Panc1 (cell line): ENCODE results near the gene GP9. TPM values are rescaled to one million over a fixed set of nuclear protein-coding genes. Genes with fewer than 3 reads are reported as not detected.

Source experiments
- ATAC-seq: fragments of 200-7000 bp; cut with Tn5 transposase; 2 replicates; pipeline ENCODE4 v1.9.1; 2020; ENCODE audit warnings: mild to moderate bottlenecking, moderate library complexity
- BruUV-seq: library from RNA; stranded (reverse); fragments of 400-500 nt; replicated peaks from 2 replicates; lab custom pipeline; 2021; lab: Mats Ljungman, UMichigan
- CTCF ChIA-PET: fragments of 300-600 bp; sonication (Branson Sonifier 250); formaldehyde crosslinking; loops from one replicate; lab custom pipeline; 2022; ENCODE audit warnings: antibody characterized with exemption; lab: Charles Lee
- POLR2A ChIA-PET: fragments of 300-600 bp; sonication (Branson Sonifier 250); formaldehyde crosslinking; loops from one replicate; lab custom pipeline; 2022; ENCODE audit warnings: antibody characterized with exemption; lab: Charles Lee
- DNase-seq: peaks from one replicate; pipeline ENCODE4 v3.0.0-alpha.2; 2010; ENCODE audit warnings: low read depth, low spot score
- H3K27ac ChIP-seq: 2 replicates; pipeline ENCODE4 v1.5.1; 2011; ENCODE audit warnings: mild to moderate bottlenecking, low read length, inconsistent platforms
- H3K27me3 ChIP-seq: fragments of 200-500 bp; sonication (Bioruptor generic); 2 replicates; pipeline ENCODE4 v1.6.0; 2014; ENCODE audit warnings: low read length, inconsistent platforms; ENCODE audit not compliant: control insufficient read depth, insufficient read depth
- H3K36me3 ChIP-seq: fragments of 200-500 bp; sonication (Bioruptor generic); 2 replicates; pipeline ENCODE4 v1.5.1; 2014; ENCODE audit warnings: inconsistent platforms, mild to moderate bottlenecking, low read length, moderate library complexity; ENCODE audit not compliant: control insufficient read depth, insufficient read depth
- H3K4me1 ChIP-seq: 2 replicates; pipeline ENCODE4 v1.5.1; 2011; ENCODE audit warnings: inconsistent platforms, mild to moderate bottlenecking, low read length, moderate library complexity; ENCODE audit not compliant: control insufficient read depth, insufficient read depth
- H3K4me3 ChIP-seq, 2 experiments: 2 replicates each; pipeline ENCODE4 v1.5.1; 2011 to 2012; ENCODE audit warnings: low read depth in 2 of 2, low read length in 2 of 2, mild to moderate bottlenecking in 2 of 2, inconsistent platforms in 1 of 2, moderate library complexity in 1 of 2
- H3K9me3 ChIP-seq: fragments of 200-500 bp; sonication (Bioruptor generic); 2 replicates; pipeline ENCODE4 v1.5.1; 2014; ENCODE audit warnings: low read depth, mild to moderate bottlenecking, inconsistent platforms, low read length, moderate library complexity; ENCODE audit not compliant: control insufficient read depth, insufficient read depth
- POLR2AphosphoS5 ChIP-seq: IDR thresholded peaks from 2 replicates; pipeline ENCODE4 v1.6.1; 2012; ENCODE audit warnings: mild to moderate bottlenecking, low read depth, low read length, moderate library complexity
- SIN3A ChIP-seq: IDR thresholded peaks from 2 replicates; pipeline ENCODE4 v1.6.1; 2012; ENCODE audit warnings: low read depth, mild to moderate bottlenecking, low read length, moderate library complexity, borderline replicate concordance; ENCODE audit not compliant: insufficient read depth
- TCF7L2 ChIP-seq: IDR thresholded peaks from 2 replicates; pipeline ENCODE4 v1.6.1; 2011; ENCODE audit warnings: mild to moderate bottlenecking, low read depth, low read length, inconsistent platforms
- in situ Hi-C: cut with HindIII; loops from 2 replicates; pipeline ENCODE4 v1.10.0; 2016; ENCODE audit warnings: low sequenced_read_pairs, low pct_unique_long_range_greater_than_20kb
- intact Hi-C: fragments of 100-400 bp; cut with micrococcal nuclease; formaldehyde crosslinking; loops from one replicate; pipeline ENCODE4 v1.10.0; 2022; ENCODE audit not compliant: unreplicated experiment
- total RNA-seq: library from RNA; stranded (reverse); gene quantifications from one replicate; pipeline ENCODE4 v1.2.1, GENCODE V29; 2021; ENCODE audit not compliant: unreplicated experiment
- TF ChIP-seq, protein P1 (sequence below), 2 experiments: IDR thresholded peaks; 2 replicates each; pipeline ENCODE4 v1.6.1; 2011 to 2012; ENCODE audit warnings: low read depth in 2 of 2, control low read depth in 1 of 2, low read length in 1 of 2, mild to moderate bottlenecking in 1 of 2, moderate library complexity in 1 of 2; ENCODE audit not compliant: insufficient read depth in 1 of 2
- TF ChIP-seq, protein P2 (sequence below): fragments of 450-650 bp; IDR thresholded peaks from 2 replicates; pipeline ENCODE4 v1.5.1; 2017; ENCODE audit warnings: mild to moderate bottlenecking

GP9 gene
- total RNA-seq, 1 experiment from 2014 or later = not detected

DNA sequence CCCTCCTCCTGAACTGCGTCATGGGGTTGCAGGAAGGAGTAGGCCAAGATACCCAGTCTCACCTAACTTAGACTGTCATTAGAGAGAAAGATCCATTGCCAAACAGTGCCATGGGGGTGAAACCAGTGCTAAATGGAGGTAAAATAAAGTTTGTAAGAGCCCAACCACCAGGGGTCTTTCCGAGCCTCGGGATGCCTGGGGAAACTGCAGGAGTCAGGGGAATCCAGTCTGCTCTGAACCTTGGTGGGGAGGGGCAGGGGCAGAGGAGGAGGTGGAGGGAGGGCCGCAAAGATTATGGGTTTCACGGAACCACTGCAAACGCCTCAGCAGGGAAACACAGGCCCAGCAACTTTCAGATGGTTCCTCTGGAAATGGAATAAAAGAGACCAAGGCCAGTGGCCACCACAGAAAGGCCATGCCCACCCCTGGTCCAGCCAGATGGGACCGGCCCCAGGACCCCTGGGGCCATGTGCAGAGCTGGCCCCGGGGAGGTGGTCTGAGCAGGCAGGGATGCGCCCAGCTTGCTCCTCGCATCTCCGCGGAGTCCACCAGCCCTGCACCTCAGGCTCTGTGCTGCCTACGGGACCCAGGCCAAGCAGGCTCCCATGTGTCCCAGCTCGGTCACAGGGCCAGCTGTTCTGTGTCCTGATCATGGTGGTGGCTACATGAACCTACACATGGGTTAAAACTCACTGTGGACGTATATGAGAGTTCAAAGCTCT is 19.8 kb upstream of the GP9 start:
- BruUV-seq = no TSS peak
- Histone ChIP-seq H3K27ac (no peak overlapping the region), H3K4me1 (0 out of 2 replicates have a peak, but pooled peaks cover 2% of the 10 kb centered on the region), H3K36me3 (no peaks in the 10 kb centered on the region), H3K9me3 (no peaks in the 10 kb centered on the region), H3K27me3 (no peaks in the 10 kb centered on the region), H3K4me3 (no peak overlapping the region)
- intact Hi-C loops = no loop called here
- ATAC-seq = no peak
- POLR2A ChIA-PET = no interaction called here
- in situ Hi-C loops = no loop called here
- CTCF ChIA-PET = interaction anchor here (1.3 kb wide), 1 partner anchor 13 kb away, joined by 4 read pairs; no protein-coding TSS in a partner anchor
- TF ChIP-seq, protein P1, sequence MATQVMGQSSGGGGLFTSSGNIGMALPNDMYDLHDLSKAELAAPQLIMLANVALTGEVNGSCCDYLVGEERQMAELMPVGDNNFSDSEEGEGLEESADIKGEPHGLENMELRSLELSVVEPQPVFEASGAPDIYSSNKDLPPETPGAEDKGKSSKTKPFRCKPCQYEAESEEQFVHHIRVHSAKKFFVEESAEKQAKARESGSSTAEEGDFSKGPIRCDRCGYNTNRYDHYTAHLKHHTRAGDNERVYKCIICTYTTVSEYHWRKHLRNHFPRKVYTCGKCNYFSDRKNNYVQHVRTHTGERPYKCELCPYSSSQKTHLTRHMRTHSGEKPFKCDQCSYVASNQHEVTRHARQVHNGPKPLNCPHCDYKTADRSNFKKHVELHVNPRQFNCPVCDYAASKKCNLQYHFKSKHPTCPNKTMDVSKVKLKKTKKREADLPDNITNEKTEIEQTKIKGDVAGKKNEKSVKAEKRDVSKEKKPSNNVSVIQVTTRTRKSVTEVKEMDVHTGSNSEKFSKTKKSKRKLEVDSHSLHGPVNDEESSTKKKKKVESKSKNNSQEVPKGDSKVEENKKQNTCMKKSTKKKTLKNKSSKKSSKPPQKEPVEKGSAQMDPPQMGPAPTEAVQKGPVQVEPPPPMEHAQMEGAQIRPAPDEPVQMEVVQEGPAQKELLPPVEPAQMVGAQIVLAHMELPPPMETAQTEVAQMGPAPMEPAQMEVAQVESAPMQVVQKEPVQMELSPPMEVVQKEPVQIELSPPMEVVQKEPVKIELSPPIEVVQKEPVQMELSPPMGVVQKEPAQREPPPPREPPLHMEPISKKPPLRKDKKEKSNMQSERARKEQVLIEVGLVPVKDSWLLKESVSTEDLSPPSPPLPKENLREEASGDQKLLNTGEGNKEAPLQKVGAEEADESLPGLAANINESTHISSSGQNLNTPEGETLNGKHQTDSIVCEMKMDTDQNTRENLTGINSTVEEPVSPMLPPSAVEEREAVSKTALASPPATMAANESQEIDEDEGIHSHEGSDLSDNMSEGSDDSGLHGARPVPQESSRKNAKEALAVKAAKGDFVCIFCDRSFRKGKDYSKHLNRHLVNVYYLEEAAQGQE (IDR thresholded peaks at IDR 0.05; ENCODE audit: insufficient read depth in 1 of 2, low read depth in 2 of 2, low read length in 1 of 2) = no peak
- TF ChIP-seq TCF7L2 (no peak), POLR2AphosphoS5 (no peak), SIN3A (no peak)
- TF ChIP-seq, protein P2, sequence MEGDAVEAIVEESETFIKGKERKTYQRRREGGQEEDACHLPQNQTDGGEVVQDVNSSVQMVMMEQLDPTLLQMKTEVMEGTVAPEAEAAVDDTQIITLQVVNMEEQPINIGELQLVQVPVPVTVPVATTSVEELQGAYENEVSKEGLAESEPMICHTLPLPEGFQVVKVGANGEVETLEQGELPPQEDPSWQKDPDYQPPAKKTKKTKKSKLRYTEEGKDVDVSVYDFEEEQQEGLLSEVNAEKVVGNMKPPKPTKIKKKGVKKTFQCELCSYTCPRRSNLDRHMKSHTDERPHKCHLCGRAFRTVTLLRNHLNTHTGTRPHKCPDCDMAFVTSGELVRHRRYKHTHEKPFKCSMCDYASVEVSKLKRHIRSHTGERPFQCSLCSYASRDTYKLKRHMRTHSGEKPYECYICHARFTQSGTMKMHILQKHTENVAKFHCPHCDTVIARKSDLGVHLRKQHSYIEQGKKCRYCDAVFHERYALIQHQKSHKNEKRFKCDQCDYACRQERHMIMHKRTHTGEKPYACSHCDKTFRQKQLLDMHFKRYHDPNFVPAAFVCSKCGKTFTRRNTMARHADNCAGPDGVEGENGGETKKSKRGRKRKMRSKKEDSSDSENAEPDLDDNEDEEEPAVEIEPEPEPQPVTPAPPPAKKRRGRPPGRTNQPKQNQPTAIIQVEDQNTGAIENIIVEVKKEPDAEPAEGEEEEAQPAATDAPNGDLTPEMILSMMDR = no peak
- no peak for DNase-seq

DNA sequence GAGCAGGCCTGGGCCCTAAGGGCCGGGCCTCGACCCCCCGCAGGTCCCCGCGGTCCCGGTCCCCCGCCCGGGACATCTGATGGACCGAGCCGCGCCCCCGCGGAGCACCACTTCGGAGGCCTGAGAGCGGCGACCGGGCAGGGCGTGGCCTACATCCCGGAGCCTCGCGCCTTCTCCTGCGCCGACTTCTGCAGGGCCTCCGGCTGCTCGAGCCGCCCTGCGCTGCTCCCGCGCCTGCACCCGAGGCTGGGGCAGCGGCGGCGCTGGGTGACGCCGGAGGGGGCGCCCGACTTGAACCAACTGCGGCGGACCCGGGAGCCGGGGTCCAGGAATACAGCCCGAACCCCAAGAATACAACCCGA is 14.9 kb upstream of the GP9 start:
- ATAC-seq = no peak

More for the DNA sequence above, 14.9 kb upstream of the GP9 start:
- no TSS peak for BruUV-seq
- TF ChIP-seq, protein P1 (IDR thresholded peaks at IDR 0.05; ENCODE audit: insufficient read depth in 1 of 2, low read depth in 2 of 2, low read length in 1 of 2) = no peak
- TF ChIP-seq, protein P2 = no peak
- TF ChIP-seq TCF7L2 = no peak
- no peak for TF ChIP-seq POLR2AphosphoS5
- no peak for TF ChIP-seq SIN3A
- Histone ChIP-seq H3K9me3 (no peaks in the 10 kb centered on the region), H3K4me1 (no peaks in the 10 kb centered on the region; the same call in 1 of the 2 replicates), H3K27me3 (no peaks in the 10 kb centered on the region), H3K36me3 (no peaks in the 10 kb centered on the region), H3K4me3 (no peak overlapping the region), H3K27ac (no peak overlapping the region)
- CTCF ChIA-PET = no interaction called here
- in situ Hi-C loops (no loop called here), intact Hi-C loops (no loop called here)
- DNase-seq = no peak
- POLR2A ChIA-PET = no interaction called here
